SK-N-SH (cell line): ENCODE measurements around the gene OR9A2.

Experiments used
- EZH2phosphoT487 ChIP-seq: fragments of 200-600 bp; sonication (generic); IDR thresholded peaks from 2 replicates; pipeline ENCODE4 v1.6.1; 2017; ENCODE audit warnings: low read depth, mixed run types, mild to moderate bottlenecking, antibody characterized with exemption, moderate library complexity, borderline replicate concordance
- JUND ChIP-seq: IDR thresholded peaks from 2 replicates; pipeline ENCODE4 v1.4.0; 2012
- TAF1 ChIP-seq: IDR thresholded peaks from 2 replicates; pipeline ENCODE4 v1.6.1; 2012; ENCODE audit warnings: low read depth, mild to moderate bottlenecking, low read length, moderate library complexity, borderline replicate concordance

GRCh38 chr7:143018931-143019330 lies 8.0 kb downstream of the OR9A2 start:
- TF ChIP-seq EZH2phosphoT487 (no peak), JUND (no peak), TAF1 (no peak)
